ENCODE results near the gene NOS2.
"Not testable (repeated sequence)": the region's sequence is repeated elsewhere in the genome, so short reads cannot be mapped to it uniquely, and the experiment has no call there.

NOS2 gene

GRCh38 chr17:27741971-27742575 is 58.3 kb downstream of the NOS2 start:
- TF ChIP-seq CTCF (conservative IDR thresholded peaks at IDR 0.05; ENCODE audit: low read depth, low read length) = no peak
- no peaks in the 10 kb centered on the region for H3K36me3 ChIP-seq (ENCODE audit: insufficient read depth)
- no peaks in the 10 kb centered on the region for H3K27me3 ChIP-seq (ENCODE audit: insufficient read depth, low read depth)
- H3K27ac ChIP-seq = no peak overlapping the region
- no peak overlapping the region for H3K4me3 ChIP-seq (IDR thresholded peaks at IDR 0.05; ENCODE audit: insufficient read depth, low read depth, low read length)
- H3K4me1 ChIP-seq (ENCODE audit: low read depth, poor library complexity, severe bottlenecking) = no peaks in the 10 kb centered on the region
- H3K9ac ChIP-seq = no peak overlapping the region
- H3K79me2 ChIP-seq (ENCODE audit: insufficient read depth, low read depth) = no peaks in the 10 kb centered on the region
- H3K4me2 ChIP-seq = no peak overlapping the region
- H4K20me1 ChIP-seq (ENCODE audit: insufficient read depth) = no peaks in the 10 kb centered on the region
- no peak overlapping the region for H2AFZ ChIP-seq (ENCODE audit: low read depth)

- Histone ChIP-seq H3K4me2 (no peak overlapping the region), H3K27me3 (ENCODE audit: insufficient read depth, low read depth) (no peaks in the 10 kb centered on the region), H3K79me2 (ENCODE audit: insufficient read depth, low read depth) (no peaks in the 10 kb centered on the region), H3K4me3 (IDR thresholded peaks at IDR 0.05; ENCODE audit: insufficient read depth, low read depth, low read length) (no peak overlapping the region), H4K20me1 (ENCODE audit: insufficient read depth) (no peaks in the 10 kb centered on the region), H3K36me3 (ENCODE audit: insufficient read depth) (no peaks in the 10 kb centered on the region), H3K9ac (no peak overlapping the region), H3K4me1 (ENCODE audit: low read depth, poor library complexity, severe bottlenecking) (no peaks in the 10 kb centered on the region), H3K27ac (no peak overlapping the region), H2AFZ (ENCODE audit: low read depth) (no peak overlapping the region)
- TF ChIP-seq CTCF (conservative IDR thresholded peaks at IDR 0.05; ENCODE audit: low read depth, low read length) = no peak
Measured at GRCh38 chr17:27741361-27741861, 58.9 kb downstream of the NOS2 start.

GRCh38 chr17:27740541-27740940 is 59.8 kb downstream of the NOS2 start:
- H3K27ac ChIP-seq; H3K36me3 ChIP-seq (ENCODE audit: insufficient read depth); H3K4me1 ChIP-seq (ENCODE audit: low read depth, poor library complexity, severe bottlenecking); H3K27me3 ChIP-seq (ENCODE audit: insufficient read depth, low read depth); H3K79me2 ChIP-seq (ENCODE audit: insufficient read depth, low read depth); H2AFZ ChIP-seq (ENCODE audit: low read depth); H3K4me3 ChIP-seq (IDR thresholded peaks at IDR 0.05; ENCODE audit: insufficient read depth, low read depth, low read length); H4K20me1 ChIP-seq (ENCODE audit: insufficient read depth); H3K4me2 ChIP-seq; H3K9ac ChIP-seq: not testable (repeated sequence)

- H3K4me3 ChIP-seq (IDR thresholded peaks at IDR 0.05; ENCODE audit: insufficient read depth, low read depth, low read length) = no peak overlapping the region
Measured at GRCh38 chr17:27733773-27734172, 66.6 kb downstream of the NOS2 start.

GRCh38 chr17:27732746-27733145 is 67.6 kb downstream of the NOS2 start:
- not testable (repeated sequence) for H3K27ac ChIP-seq; H3K4me3 ChIP-seq (IDR thresholded peaks at IDR 0.05; ENCODE audit: insufficient read depth, low read depth, low read length); H3K79me2 ChIP-seq (ENCODE audit: insufficient read depth, low read depth); H3K9ac ChIP-seq; H3K4me1 ChIP-seq (ENCODE audit: low read depth, poor library complexity, severe bottlenecking); H3K27me3 ChIP-seq (ENCODE audit: insufficient read depth, low read depth); H4K20me1 ChIP-seq (ENCODE audit: insufficient read depth); H3K4me2 ChIP-seq; H3K36me3 ChIP-seq (ENCODE audit: insufficient read depth); H2AFZ ChIP-seq (ENCODE audit: low read depth)

More at GRCh38 chr17:27733773-27734172, 66.6 kb downstream of the NOS2 start:
- Histone ChIP-seq H3K27me3 (ENCODE audit: insufficient read depth, low read depth) (no peaks in the 10 kb centered on the region), H3K36me3 (ENCODE audit: insufficient read depth) (no peaks in the 10 kb centered on the region), H3K79me2 (ENCODE audit: insufficient read depth, low read depth) (no peaks in the 10 kb centered on the region), H4K20me1 (ENCODE audit: insufficient read depth) (no peaks in the 10 kb centered on the region), H3K4me2 (no peak overlapping the region), H3K4me1 (ENCODE audit: low read depth, poor library complexity, severe bottlenecking) (no peaks in the 10 kb centered on the region), H3K9ac (no peak overlapping the region), H2AFZ (ENCODE audit: low read depth) (no peak overlapping the region), H3K27ac (no peak overlapping the region)
- TF ChIP-seq CTCF (conservative IDR thresholded peaks at IDR 0.05; ENCODE audit: low read depth, low read length) = no peak

GRCh38 chr17:27725982-27726381 is 74.3 kb downstream of the NOS2 start:
- H4K20me1 ChIP-seq (ENCODE audit: insufficient read depth); H3K27me3 ChIP-seq (ENCODE audit: insufficient read depth, low read depth); H3K79me2 ChIP-seq (ENCODE audit: insufficient read depth, low read depth); H3K4me2 ChIP-seq; H3K27ac ChIP-seq; H3K36me3 ChIP-seq (ENCODE audit: insufficient read depth); H3K4me3 ChIP-seq (IDR thresholded peaks at IDR 0.05; ENCODE audit: insufficient read depth, low read depth, low read length); H3K9ac ChIP-seq; H2AFZ ChIP-seq (ENCODE audit: low read depth); H3K4me1 ChIP-seq (ENCODE audit: low read depth, poor library complexity, severe bottlenecking): not testable (repeated sequence)
